HG03342 (cell line): ENCODE measurements around the gene TADA2B.

Experiments used
- ATAC-seq: cut with Tn5 transposase; IDR thresholded peaks from one replicate; pipeline ENCODE4 v1.9.1; 2021; ENCODE audit warnings: mild to moderate bottlenecking, moderate library complexity; ENCODE audit not compliant: unreplicated experiment

Gene TADA2B

DNA sequence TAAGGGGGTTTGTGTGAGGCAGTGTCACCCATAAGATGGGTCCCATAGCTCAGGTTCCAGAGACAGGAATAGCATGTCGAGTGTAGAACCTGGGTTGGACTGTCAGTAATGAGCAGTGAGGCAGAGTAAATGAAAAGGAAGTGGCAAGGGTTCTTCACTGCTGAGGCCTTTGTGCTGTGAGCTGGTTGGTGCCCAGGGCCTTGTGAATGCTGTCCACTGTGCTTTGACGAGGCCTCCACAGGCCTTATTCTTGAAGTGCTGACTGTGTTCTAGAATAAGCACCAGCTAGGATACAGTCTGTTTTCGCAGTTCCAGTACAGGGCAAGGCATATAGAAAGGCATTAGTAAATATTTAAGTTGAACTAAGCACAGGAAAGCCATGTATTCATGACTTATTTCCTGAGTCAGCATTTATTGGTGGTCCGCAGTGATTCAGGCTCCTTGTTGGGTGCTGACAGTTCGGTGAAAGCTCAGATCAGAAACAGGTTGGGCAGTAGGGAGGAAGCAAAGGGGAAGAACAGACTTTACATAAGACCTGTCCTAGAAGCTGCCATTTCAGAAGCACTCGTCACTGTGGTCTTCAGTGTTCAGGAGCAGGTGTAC, 25.6 kb upstream of the TADA2B start:
- no peak for ATAC-seq

DNA sequence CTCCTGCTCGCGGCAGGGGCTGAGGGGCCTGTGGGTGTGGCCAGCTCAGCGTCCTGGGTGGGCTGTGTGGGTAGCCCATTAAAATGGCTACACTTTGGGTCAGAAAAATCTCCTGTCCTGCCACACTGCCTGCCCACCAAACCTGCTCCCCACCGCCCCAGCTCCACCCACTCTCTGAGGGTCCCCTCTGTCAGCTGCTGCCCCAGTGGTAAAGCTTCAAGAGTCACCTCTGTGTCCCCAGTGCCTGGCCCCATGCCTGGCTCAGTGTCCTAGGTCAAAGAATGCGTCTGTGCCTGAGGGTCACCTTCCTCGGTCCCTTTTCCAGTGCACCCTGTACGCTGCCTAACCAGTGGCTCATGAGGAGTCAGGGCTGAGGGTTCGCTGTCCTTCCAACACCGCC, 24.9 kb upstream of the TADA2B start:
- no peak for ATAC-seq

DNA sequence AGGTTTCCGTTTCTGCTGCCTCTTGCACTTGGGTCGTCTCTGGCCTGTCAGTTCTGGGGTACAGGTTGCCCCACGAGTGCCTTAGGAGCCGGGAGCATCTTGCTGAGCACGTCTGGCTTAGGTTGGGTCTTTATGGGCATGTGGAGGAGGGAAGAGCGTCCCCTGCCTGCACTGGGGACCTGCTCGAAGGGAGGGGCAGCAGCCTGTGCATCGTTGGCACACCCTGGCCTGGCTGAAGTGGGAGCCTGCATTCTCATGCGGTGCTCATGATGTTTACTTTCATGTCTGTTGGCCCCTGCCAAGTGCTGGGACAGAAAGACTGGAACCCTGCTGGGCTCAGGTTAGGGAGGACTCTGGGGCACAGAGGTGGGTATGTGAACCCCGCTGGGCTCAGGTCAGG, 23.8 kb upstream of the TADA2B start:
- ATAC-seq = no peak

DNA sequence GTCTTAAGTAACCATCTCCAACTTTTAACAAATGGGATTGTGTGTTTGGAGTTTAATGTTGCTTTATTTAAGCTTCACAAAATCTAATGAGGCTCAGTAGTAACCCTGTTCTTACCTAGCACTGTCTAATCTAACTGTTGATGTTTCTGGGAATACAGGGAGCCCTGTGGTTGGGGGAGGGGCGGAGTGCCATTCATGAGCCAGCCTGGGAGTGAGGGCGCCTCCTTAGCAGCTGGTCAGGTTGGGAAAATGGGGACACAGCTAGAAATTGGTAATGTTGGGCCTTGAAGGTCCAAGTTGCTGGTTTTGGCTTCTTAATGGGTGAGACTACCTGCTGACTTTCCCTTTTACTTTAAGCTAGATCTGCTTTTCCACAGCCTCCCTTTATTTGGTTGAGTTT, 22.9 kb upstream of the TADA2B start:
- no peak for ATAC-seq

DNA sequence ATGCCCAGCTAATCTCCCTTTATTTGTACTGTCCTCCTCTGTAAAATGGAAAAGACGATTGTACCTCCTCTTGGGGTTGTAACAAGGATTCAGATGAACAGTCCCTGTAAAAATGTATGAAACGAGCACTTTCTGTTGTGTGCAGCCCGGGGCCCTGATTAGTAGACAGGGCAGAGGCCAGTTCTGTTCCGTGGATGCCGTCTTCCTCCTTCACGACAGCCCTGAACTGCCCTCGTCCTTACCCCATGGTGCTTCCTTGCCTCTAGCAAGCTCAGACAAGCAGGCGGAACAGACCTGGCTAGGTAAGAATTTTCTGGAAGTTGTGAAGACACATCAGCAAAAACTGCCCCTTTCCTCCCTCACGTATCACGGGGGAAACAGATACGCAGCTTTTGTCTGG, 22.3 kb upstream of the TADA2B start:
- ATAC-seq = no peak

DNA sequence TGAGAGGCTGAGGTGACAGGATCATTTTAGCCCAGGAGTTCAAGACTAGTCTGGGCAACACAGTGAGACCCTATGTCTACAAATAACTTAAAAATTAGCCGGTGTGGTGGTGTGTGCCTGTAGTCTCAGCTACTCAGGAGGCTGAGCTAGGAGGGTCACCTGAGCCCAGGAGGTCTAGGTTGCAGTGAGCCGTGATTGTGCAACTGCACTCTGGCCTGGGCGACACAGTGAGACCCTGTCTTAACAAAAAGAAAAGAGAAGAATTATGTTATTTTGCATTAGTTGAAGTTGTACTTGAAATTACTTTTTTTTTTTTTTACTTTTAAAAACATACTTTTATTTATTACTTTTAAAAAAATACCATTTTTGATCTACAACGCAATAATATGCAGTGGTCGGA, 21.8 kb upstream of the TADA2B start:
- no peak for ATAC-seq

DNA sequence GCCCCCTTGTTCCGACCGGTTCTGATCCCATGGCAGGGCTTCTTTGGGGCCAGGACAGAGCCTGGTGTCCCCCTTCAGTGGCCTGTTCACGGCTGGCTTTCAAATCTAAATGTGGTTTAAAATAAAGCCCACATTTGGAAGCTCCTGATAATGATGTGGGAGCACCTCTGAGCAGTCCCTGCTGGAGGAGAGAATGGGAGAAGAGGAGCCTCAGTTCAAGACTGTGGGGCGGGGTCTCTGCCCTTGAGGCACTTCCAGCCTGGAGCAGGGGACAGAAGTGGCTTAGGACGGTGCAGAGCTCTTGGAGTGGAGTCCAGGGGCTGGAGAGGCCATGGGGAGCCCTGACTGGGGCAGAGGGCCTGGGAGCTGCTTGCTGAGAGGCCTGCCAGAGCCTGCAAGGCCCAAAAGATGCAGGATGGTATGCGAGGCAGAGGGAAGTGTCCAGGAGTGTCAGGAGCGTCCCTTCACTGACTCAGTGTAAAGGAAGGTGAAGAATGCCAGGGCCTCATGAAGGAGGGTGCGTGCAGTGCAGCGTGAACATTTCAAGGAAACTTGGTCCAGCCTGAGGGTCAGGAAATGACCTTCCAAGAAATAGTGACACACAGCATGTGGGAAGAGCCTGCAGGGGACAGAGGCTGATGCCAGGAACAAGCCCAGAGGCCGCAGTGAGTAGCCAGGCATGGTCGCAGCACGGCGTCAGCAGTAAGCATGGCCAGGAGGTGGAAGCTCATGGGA, 21.1 kb upstream of the TADA2B start:
- no peak for ATAC-seq

DNA sequence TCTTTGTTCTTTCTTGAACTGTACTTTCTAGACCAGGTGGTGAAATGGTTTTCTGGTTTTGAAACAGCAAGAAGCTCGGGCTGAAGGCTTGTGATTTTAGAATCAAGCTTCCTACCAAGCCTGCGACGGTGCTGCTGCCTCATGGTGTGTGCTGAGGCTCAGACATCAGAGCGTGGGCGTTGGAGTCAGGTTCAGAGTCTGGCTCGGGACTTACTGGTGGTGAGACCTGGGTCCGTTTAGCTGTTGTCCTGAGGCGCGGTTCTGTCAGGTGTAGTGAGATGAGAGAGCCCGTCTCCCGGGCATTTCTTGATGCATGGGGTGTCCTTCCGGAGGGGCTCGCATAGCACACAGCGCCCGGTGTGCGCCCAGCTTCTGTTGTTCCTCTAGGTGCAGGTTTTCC, 19.7 kb upstream of the TADA2B start:
- no peak for ATAC-seq

DNA sequence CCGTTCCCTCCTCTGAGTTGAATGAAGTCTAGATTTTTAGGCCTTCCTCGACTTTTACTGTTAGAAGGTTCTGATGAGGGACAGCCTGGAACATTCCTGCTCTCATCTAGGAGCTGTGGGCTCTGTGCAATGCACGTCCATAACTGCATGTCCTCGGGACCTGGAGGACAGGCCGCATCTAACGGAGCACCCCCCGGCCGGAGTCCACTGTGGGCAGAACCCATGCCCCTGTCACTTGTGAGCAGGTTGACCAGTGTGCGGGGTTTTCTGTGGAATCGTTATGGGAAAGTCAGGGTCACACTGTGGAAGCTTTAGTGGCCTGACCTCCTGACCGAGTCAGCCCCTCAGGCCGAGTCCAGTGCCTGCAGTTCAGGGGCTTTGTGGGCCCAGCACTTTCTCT, 19.3 kb upstream of the TADA2B start:
- ATAC-seq = no peak

DNA sequence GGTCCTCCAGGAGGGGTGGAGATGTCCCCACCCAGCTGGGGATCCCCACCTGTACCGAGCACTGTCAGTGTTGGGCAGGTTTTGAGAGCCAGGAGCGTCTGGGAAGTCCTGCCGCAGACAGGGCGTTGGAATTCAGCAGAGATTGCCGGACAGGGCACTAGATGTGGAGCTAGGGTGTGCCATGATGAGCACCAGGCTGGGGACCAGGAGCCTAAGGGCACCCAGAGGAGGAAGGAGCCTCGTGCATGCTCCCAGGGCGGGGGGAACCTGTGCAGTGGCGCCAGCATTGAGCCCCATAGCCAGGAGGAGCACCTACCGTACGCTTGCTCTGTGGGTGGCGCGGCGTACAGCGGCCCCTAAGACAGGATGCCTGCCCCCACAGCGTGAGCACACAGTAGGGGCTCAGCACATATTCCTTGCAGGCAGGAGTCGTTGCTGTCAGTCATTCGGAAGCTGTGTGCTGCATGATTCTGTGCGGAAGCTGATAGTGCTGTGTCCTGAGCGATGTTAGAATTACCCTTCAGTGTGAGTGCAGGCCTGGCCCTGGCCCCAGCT, 18.8 kb upstream of the TADA2B start:
- no peak for ATAC-seq

DNA sequence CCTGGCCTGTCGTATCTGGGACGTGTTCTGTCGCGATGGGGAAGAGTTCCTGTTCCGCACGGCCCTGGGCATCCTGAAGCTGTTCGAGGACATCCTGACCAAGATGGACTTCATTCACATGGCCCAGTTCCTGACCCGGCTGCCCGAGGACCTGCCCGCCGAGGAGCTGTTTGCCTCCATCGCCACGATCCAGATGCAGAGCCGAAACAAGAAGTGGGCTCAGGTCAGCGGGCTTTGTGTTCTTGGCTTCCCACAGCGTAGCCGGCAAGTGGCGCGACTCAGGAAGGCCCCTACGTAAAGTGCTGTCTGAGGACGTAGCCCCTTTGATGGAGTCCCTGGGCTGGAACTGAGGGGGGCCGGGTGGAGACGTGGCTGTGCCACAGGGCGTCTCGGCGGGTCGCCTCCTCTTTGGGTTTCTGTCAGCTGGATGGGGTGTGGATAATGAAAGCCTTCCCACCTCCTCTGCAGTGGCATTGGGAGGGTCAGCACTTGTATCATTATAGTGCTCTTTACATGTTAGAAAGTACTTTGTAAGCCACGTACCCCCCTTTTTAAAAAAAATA, 18.1 kb upstream of the TADA2B start:
- no peak for ATAC-seq

DNA sequence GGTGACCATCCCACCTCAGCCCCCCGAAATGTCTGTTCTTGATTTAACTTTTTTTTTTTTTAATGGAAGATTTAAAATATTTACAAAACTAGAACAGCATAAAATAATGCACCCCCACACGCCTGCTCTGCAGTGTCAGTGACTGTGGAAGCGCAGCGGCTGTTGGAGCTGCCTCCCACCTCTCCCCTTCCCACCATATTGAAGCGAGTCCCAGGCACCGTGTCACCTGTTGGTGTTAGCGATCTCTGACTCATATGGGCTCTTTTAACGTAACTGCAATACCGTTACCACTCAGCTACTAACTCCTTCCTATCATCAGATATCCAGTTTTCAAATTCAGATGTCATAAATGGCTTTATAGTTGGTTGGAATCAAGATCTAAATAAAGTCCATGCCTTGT, 17.1 kb upstream of the TADA2B start:
- no peak for ATAC-seq

DNA sequence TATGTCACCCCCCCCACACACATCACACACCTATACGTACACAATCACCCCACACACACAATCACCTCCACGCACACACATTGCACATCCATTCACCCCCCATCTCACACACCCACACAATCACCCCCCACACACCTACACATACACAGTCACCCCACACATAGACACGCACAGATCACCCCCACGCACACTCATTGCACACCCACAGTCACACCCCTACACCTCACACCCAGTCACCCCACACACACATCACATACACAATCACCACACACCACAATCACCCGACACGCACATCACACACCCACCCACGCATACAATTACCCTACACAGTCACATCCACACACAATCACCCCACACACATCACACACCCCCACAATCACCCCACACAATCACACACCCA, 15.9 kb upstream of the TADA2B start:
- no peak for ATAC-seq

DNA sequence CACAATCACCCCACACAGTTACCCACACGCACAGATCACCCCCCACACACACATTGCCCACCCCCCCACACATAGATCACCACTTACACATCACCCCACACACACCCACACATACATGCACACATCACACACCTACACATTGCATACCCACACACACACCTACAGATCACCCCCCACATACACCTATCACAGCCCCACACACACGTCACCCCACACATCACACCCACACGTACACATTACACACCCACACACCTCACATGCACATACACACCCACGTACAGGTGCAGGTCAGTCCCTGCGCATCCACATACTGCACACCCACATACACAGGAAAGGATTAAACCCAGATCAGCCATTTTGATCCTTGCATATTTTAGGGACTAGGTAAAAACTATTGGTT, 15.3 kb upstream of the TADA2B start:
- ATAC-seq = no peak

DNA sequence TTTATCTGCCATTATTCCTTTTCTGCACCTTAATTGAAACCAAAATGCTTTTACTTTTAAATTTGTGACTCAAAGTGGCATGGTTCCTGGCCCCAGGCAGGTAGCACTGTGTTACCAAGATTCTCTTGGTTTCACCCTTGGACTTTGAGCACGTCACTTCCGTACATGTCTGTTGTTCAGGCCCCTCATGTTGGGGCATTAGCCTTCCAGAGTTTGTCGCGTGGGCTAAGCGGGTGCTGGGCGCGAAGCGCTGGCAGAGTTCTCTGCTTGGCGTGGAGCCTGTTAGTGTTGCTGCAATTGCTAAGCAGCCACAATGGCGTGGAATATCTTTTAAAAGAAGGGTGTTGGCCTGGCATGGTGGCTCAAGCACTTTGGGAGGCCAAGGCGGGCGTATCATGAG, 14.0 kb upstream of the TADA2B start:
- ATAC-seq = no peak

DNA sequence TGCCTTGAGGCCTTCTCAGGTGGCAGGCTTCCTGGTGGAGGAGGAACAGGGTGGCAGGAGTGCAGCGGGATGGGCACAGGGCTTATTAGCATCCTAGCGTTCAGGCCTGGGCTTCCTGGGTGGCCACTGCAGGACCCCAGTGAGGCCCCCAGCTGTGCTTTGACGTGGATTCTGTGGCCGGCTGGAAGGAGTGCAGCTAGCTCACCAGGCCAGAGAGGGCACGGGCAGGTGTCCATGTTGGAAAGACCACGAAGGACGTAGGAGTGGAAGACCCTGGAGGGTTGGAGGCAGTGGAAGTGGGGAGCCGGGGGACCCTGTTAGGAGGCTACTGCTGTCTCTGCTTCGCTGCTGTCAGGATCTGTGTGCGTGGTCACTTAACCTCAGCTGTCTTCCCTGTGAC, 13.3 kb upstream of the TADA2B start:
- ATAC-seq = no peak

DNA sequence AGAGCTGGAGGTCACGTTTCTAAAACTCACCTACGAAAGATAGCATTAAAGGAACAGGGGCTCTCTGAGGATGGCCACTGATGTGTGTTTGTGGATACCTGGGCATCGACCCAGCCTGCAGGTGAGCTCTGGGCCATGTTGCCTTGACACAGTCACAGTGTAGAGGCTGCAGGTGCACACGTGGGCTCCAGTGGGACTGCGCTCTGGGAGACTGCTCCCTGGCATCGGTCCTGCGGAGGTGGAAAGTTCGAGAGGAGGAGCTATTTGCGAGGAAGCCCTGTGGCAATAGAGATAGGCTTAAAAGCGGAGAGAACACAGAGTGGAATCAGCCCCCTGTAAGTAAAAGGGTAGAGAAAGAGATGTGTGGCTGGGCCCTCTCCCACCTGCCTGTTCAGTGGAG, 12.3 kb upstream of the TADA2B start:
- no peak for ATAC-seq

DNA sequence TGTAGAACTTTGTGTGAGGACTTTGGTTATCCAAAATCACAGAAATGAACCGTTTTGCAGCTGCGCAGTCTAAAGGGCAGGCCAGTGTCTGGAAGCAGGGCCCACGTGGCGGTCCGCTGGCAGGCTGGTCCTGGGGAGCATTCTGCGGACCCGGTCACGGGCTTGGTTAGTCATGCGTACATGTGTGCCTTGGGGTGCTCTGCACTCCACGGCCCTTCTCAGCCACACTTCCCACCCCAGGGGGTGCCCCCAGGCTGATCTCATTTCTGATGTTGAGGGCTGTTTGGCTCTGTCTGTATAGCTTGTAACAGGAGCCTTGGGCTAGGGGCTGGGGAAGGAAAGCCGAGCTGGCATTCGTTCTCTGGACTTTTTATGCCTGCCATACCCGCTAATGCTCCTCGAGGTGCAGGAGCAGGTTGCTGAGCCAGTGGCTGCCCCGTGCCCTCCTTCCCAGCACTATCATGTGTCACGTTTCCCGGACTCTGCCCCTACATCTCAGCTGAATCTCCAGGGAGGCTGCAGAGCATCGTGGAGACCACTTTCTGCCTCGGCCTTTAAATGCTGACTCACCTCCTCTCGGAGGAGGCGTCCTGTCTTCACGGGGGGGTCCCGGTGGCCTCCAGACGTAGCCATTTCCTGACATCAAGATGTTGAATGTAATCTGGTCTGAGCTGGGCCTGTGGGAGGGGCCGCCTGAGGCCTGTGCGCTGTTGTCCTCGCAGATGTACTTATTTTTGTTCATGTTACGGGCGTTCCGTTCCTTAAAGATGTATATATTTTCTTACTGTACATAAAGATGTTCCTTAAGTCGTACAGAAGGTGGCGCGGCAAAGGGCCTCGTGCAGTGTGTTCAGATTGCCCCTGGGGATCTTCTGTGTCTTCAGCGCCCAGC, 11.4 kb upstream of the TADA2B start:
- ATAC-seq = no peak

DNA sequence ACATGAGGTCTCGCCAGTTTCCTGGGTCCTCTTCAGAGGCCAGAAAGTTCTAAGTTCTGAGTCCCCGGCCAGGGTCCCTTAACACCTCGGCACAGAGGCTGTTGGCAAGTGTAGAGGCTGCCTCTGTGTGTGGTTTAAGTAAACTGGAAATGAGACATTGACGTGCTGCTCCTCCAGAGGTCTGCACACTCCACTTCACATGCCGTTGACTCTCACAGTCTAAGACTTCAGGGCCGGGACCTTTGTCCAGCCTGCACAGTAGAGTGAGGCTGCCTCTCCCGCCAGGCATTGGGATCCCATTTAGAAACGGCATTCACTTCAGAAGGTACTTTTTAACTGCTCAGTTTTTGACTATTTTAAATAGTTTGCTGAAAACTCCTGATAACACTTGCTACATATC, 10.6 kb upstream of the TADA2B start:
- ATAC-seq = no peak

DNA sequence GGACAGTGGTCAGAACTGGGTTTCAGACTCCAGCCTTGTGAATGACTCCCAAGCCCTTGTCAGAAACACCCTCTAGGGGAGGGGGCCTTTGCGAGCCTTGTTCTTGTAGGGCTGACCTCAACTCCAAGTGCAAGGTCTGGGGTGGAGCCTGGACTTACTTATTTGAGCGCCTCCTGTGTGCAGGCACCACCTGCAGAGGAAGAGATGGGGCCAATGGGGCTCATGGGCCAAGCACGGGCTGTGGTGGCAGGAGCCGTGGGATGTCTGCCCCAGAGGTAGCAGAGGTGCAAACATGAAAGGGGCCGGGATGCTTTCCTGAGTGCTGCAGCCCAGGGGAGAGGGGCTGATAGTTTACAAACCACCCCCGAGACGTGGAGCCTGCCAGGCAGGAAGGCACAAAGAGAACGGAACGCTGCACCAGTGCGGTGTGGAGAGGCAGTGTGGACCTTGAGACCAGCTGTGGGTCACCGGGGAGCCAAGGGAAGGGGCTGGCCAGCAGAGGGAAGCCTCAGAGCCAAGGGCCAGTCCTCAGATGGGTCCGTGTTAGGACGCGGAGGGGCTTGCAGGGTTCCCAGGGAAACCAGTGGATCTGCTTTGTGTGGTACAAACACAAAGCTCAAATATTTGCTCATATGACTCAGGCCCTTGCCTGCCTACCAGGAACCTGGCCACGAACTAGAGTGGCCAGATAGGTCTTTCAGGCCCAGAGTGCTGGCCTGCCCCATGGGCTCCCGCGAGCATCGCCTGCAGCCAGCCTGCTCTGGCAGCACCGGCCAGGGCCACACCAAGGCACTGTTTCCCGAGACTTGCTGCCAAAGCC, 8.7 kb upstream of the TADA2B start:
- ATAC-seq = no peak

DNA sequence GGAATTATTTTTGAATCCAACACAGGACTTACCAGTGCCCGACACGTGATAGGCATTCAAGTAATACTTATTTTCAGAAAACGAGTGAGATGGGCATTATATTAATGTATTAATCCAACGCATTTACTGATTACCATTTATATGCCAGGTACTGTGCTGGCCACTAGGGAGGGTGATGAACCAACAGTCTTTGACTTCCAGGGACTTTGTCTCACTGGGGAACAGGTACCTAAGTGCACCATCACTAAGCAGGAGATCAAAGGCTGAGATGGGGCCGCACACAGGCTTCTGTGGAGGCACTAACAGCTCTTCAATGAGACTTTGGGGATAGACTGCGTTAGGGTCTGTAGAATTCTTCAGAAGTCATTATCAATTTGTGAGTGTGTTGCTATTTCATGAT, 5.7 kb upstream of the TADA2B start:
- ATAC-seq = no peak
